HG03571 (cell line): ENCODE measurements around the gene CLASRP.
A peak's percentile ranks its signal among the peaks of the same experiment; 100 is the strongest.

Source experiments
- ATAC-seq: cut with Tn5 transposase; IDR thresholded peaks from one replicate; pipeline ENCODE4 v1.9.1; 2021; ENCODE audit not compliant: unreplicated experiment

The CLASRP gene

GRCh38 chr19:45019187-45019586, 19.7 kb upstream of the CLASRP start:
- no peak for ATAC-seq

GRCh38 chr19:45020071-45020470, 18.8 kb upstream of the CLASRP start:
- ATAC-seq = no peak

- no peak for ATAC-seq
These were observed 16.9 kb upstream of the CLASRP start for GRCh38 chr19:45021971-45022370.

- no peak for ATAC-seq
These were observed 15.8 kb upstream of the CLASRP start for GRCh38 chr19:45023048-45023447.

- ATAC-seq = no peak
These were observed 13.6 kb upstream of the CLASRP start for GRCh38 chr19:45025264-45025663.

GRCh38 chr19:45027371-45027770, 11.5 kb upstream of the CLASRP start:
- no peak for ATAC-seq

GRCh38 chr19:45030825-45031224, 8.0 kb upstream of the CLASRP start:
- ATAC-seq = no peak

GRCh38 chr19:45032421-45032820, 6.4 kb upstream of the CLASRP start:
- ATAC-seq = no peak

- no peak for ATAC-seq
These were observed 3.1 kb upstream of the CLASRP start for GRCh38 chr19:45035755-45036154.

GRCh38 chr19:45037393-45038169, 1.3 kb upstream of the CLASRP start:
- no peak for ATAC-seq

- ATAC-seq = no peak
These were observed 1.4 kb downstream of the CLASRP start for GRCh38 chr19:45040059-45040771.

- no peak for ATAC-seq
These were observed 2.3 kb downstream of the CLASRP start for GRCh38 chr19:45041125-45041524.

GRCh38 chr19:45045671-45046353, 7.0 kb downstream of the CLASRP start:
- no peak for ATAC-seq

GRCh38 chr19:45046355-45046754, 7.5 kb downstream of the CLASRP start:
- ATAC-seq = no peak

- ATAC-seq = peak; percentile 69
These were observed 8.4 kb downstream of the CLASRP start for GRCh38 chr19:45047188-45047797.

GRCh38 chr19:45049073-45049736, 10.4 kb downstream of the CLASRP start:
- no peak for ATAC-seq

GRCh38 chr19:45050036-45050435, 11.2 kb downstream of the CLASRP start:
- ATAC-seq = no peak

GRCh38 chr19:45051929-45052579, 13.2 kb downstream of the CLASRP start:
- no peak for ATAC-seq

GRCh38 chr19:45056831-45057230, 18.0 kb downstream of the CLASRP start:
- no peak for ATAC-seq

GRCh38 chr19:45057444-45057843, 18.6 kb downstream of the CLASRP start:
- no peak for ATAC-seq
